ENCODE measurements around the gene CNTNAP5.

- TF ChIP-seq CTCF (IDR thresholded peaks at IDR 0.05; ENCODE audit: extremely low read depth in 1 of 2, insufficient read depth in 1 of 2, low read depth in 1 of 2, low read length in 2 of 2) = no peak
- TF ChIP-seq JUN (IDR thresholded peaks at IDR 0.05; ENCODE audit: borderline replicate concordance, insufficient read depth, insufficient read length, low read depth) = no peak
- TF ChIP-seq POLR2AphosphoS5 (IDR thresholded peaks at IDR 0.05; ENCODE audit: insufficient read depth, low read depth, low read length) = no peak
- TF ChIP-seq POLR2A (IDR thresholded peaks at IDR 0.05; ENCODE audit: low read depth, low read length) = no peak
These were observed 664.3 kb downstream of the CNTNAP5 start for GRCh38 chr2:124689348-124689747.

All from endothelial cell of umbilical vein (primary cell).